A673 (cell line): ENCODE data around the gene THNSL1.

Experiments used
- CTCF ChIP-seq: fragments of 300-800, 200-600 bp; sonication (generic); conservative IDR thresholded peaks from 2 replicates; pipeline ENCODE4 v1.5.1; 2017; ENCODE audit warnings: low read depth, mild to moderate bottlenecking, antibody characterized with exemption, low read length, moderate library complexity, mixed read lengths
- EZH2 ChIP-seq: fragments of 200-600 bp; sonication (generic); IDR thresholded peaks from 2 replicates; pipeline ENCODE4 v1.6.1; 2017; ENCODE audit warnings: borderline replicate concordance, low read depth, mild to moderate bottlenecking, mixed read lengths, antibody characterized with exemption, low read length; ENCODE audit not compliant: poor library complexity, severe bottlenecking

DNA sequence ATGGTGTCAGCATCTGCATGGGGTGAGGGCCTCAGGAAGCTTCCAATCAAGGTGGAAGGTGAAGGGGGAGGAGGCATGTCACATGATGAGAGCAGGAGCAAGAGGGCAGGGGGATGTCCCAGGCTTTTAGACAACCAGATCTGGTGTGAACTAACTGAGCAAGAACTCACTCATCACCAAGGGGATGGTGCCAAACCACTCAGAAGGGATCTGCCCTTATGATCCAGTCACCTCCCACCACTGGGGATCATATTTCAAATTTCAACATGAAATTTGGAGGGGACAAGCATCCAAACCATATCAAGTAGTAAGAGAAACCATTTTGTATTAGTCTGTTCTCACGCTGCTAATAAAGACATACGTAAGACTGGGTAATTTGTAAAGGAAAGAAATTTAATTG, 33.6 kb downstream of the THNSL1 start:
- TF ChIP-seq CTCF, result no peak
- no peak for TF ChIP-seq EZH2
